Mesodermal cell (in vitro differentiated cells): ENCODE results near the gene PTPN7.

ENCODE experiments used
- H3K27ac ChIP-seq: 2 replicates; pipeline ENCODE4 v1.7.0; 2013; ENCODE audit warnings: mild to moderate bottlenecking, low read depth, low read length, moderate library complexity; ENCODE audit not compliant: severe bottlenecking
- H3K36me3 ChIP-seq: 2 replicates; pipeline ENCODE4 v1.7.1; 2013; ENCODE audit warnings: mild to moderate bottlenecking, low read length, moderate library complexity; ENCODE audit not compliant: control insufficient read depth, insufficient read depth
- H3K4me1 ChIP-seq: one replicate; pipeline ENCODE4 v1.7.1; 2013; ENCODE audit warnings: mild to moderate bottlenecking, low read length; ENCODE audit not compliant: insufficient read depth, control insufficient read depth, poor library complexity, severe bottlenecking
- H3K4me3 ChIP-seq: 2 replicates; pipeline ENCODE4 v1.7.0; 2013; ENCODE audit warnings: low read length, control low read depth, mild to moderate bottlenecking; ENCODE audit not compliant: insufficient read depth, poor library complexity, severe bottlenecking; ENCODE audit errors: extremely low read depth
- H3K9me3 ChIP-seq: 2 replicates; pipeline ENCODE4 v1.7.1; 2013; ENCODE audit warnings: mild to moderate bottlenecking, low read length, moderate library complexity; ENCODE audit not compliant: control insufficient read depth
- WGBS, 2 experiments: methylation state at CpG; one replicate each; pipeline ENCODE4 v1.1.5; 2013; ENCODE audit warnings: missing lambda C conversion rate in 2 of 2; ENCODE audit not compliant: insufficient coverage in 2 of 2; 5-methylcytosine and 5-hydroxymethylcytosine counted together

The PTPN7 gene

DNA sequence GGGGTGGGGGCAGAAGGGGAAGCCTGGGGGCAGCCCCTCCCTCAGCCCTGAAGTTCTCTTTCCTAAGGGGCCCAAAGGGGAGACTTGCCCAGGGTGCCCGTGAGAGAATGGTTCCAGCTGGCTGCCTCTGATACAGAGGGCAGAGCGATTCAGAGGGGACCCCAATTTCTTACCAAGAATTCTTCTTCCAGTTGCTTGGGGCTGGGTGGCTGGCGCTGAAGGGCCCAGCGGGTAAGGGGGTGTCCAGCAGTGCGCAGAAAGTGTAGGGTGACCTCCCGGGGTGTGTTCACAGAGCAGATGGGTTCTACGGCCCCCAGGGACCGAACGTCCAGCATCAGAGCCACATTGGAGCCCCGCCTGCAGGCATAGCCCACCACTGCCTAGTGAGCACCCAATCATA is 2.5 kb downstream of the PTPN7 start:
- peaks cover 34% of the 10 kb centered on the region for H3K4me1 ChIP-seq
- no peak overlapping the region for H3K27ac ChIP-seq
- H3K4me3 ChIP-seq: no peak overlapping the region
- no peaks in the 10 kb centered on the region for H3K9me3 ChIP-seq
- 96 to 99% methylated on average over 9 to 10 of the region's 10 CpGs for WGBS, 2 experiments
- H3K36me3 ChIP-seq: no peaks in the 10 kb centered on the region

DNA sequence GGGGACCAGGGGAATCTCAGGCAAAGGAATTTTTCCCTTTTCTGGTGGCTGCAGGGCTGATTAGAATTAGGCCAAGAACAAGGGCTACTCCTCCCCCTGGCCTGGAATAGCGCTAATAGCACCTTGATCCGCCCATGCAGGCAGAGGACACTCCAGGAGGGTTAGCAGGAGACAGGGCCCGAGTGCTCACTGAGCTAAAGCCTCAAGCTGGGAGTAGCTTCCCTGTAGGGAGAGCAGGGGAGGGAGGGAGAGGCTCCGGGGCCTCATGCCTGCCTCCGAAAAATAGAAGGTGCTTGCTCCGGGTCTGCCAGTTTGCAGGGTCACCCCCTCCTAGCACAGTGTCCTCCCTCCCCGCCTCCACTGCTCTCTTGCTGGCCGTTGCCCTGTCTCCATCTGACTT is 3.8 kb downstream of the PTPN7 start:
- Histone ChIP-seq H3K36me3 (no peaks in the 10 kb centered on the region), H3K27ac (no peak overlapping the region), H3K4me3 (no peak overlapping the region), H3K4me1 (peaks cover 25% of the 10 kb centered on the region), H3K9me3 (no peaks in the 10 kb centered on the region)
- 66 to 71% methylated on average over 2 to 7 of the region's 8 CpGs for WGBS, 2 experiments

DNA sequence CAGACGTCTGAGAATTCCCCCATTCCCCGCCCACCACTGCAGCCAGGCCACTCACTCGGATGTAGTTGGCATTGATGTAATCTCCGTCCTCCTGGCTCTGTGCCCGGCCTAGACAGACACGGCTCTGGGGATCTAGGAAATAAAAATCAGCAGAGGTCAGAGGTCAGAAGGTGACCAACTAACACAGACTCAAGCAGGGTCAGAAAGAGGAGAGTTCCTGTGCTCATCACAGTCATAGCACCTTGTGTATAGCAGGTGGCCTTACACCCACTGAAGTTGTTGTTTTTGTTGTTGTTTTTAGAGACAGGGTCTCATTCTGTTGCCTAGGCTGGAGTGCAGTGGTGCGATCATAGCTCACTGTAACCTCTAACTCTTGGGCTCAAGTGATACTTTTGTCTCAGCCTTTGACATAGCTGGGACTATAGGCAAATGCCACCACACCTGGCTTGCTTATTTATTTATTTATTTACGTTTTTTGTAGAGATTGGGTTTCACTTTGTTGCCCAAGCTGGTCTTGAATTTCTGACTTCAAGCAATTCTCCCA is 4.9 kb downstream of the PTPN7 start:
- Histone ChIP-seq H3K4me1 (peaks cover 16% of the 10 kb centered on the region), H3K9me3 (no peaks in the 10 kb centered on the region), H3K4me3 (no peak overlapping the region), H3K36me3 (no peaks in the 10 kb centered on the region), H3K27ac (no peak overlapping the region)
- WGBS, 2 experiments: 89 to 97% methylated on average over 5 to 7 of the region's 8 CpGs

DNA sequence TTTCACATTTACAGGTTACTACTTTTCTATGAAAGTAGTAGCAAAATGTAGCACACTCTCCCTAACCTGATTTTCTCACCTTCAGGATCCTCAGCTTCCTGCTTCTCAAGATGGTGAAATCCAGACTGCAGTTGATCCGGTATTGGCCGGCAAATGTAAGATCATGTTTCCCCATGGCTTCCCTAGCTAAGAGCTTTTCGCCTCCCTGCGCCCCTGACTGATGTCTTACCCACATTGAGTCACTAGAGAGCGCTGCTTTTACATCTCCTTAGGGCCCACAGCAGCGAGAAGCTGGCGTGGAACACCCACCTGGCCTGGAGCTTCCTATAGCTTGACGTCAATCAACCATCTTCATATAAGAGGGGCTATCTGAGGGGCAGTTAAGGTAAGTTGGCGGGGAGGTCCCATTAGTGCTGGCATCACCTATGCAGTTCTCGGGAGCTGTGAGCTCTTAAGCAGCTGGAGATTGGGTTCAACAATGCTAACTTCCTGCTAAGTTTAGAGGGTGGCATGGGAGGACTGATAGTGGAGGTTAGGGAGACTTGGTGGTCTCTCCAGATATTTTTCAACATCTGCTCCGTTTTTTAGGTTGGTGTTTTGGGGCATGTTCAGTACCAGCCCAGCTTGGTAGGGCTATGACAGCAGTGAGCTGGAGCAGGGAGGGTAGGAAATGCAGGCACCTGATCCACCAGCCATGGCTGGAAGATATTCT is 5.5 kb downstream of the PTPN7 start:
- H3K9me3 ChIP-seq: no peaks in the 10 kb centered on the region
- H3K36me3 ChIP-seq: no peaks in the 10 kb centered on the region
- H3K27ac ChIP-seq: no peak overlapping the region
- WGBS, 2 experiments: 34 to 38% methylated on average over 7 to 9 of the region's 11 CpGs
- no peak overlapping the region for H3K4me3 ChIP-seq
- peaks cover 14% of the 10 kb centered on the region for H3K4me1 ChIP-seq

DNA sequence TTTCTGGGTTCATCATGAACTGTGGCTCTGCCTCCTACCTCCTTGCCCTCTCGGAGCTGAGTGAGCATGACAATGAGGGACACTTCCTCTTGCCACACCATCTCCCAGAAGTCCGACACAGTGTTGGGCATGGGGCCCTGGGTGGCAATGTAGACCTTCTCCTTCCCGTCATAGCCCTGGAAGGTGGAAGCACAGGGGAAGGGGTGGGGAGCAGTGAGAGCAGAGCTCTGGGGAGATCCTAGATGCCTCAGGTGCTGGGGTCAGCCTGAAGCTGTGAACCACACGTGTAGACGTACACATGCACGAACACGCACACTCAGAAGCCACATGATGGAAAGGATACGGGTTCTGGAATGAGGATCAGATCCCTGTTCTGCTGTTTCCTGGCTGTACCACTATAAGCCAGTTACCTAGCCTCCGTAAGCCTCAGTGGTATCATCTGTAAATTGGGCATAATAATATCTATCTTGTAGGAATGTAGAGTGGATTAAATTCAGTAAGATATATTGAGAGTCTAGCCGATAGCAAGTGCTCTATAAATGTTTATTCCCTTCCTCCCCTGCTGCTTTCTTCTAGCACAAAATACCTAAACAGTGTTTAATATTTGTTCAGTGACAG is 6.1 kb downstream of the PTPN7 start:
- Histone ChIP-seq H3K9me3 (no peaks in the 10 kb centered on the region), H3K4me3 (no peak overlapping the region), H3K36me3 (no peaks in the 10 kb centered on the region), H3K27ac (no peak overlapping the region), H3K4me1 (peaks cover 7% of the 10 kb centered on the region)
- WGBS, 2 experiments: 94 to 100% methylated on average over 6 to 7 of the region's 10 CpGs

DNA sequence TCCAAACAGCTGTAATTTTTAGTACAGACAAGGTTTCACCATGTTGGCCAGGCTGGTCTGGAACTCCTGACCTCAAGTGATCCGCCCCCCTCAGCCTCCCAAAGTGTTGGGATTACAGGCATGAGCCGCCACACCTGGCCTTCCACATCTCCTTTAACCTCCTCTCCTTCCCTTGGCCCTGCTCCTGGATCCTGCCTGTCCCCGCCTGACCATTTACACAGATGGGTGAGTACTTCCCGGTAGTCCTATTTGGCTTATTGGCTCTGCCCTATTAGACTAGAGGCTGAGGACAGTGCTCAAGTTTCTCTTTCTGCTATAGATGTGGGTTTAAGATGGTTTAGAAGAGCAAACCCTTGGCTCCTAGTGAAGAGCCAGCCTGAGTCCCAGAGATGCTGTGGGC is 7.1 kb downstream of the PTPN7 start:
- H3K36me3 ChIP-seq: no peaks in the 10 kb centered on the region
- 88 to 94% methylated on average over 4 of the region's 4 CpGs for WGBS, 2 experiments
- H3K9me3 ChIP-seq: no peaks in the 10 kb centered on the region
- H3K4me3 ChIP-seq: no peak overlapping the region
- peaks cover 6% of the 10 kb centered on the region for H3K4me1 ChIP-seq
- no peak overlapping the region for H3K27ac ChIP-seq

DNA sequence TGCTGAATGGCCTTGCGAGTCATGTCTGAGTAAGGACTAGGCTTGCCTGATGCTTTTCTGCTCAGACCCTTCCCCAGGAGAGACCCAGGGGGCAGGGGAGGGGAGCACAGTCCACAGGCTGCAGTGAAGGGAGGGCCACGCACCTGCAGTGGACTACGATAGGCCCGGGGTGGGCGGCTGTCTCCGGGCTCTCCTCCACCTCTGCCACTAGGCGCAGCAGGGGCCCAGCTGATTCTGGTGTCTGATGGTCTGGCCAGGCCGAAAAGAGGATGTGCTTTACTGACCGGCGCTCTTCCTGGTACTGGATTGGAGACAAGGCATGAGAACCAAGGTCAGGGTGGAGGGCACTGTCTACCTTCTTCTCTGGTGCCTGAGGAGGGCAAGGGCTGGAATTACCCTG is 8.0 kb downstream of the PTPN7 start:
- H3K4me3 ChIP-seq: no peak overlapping the region
- no peaks in the 10 kb centered on the region for H3K9me3 ChIP-seq
- H3K27ac ChIP-seq: no peak overlapping the region
- H3K4me1 ChIP-seq: peaks cover 6% of the 10 kb centered on the region
- 92 to 93% methylated on average over 9 to 10 of the region's 10 CpGs for WGBS, 2 experiments
- no peaks in the 10 kb centered on the region for H3K36me3 ChIP-seq

DNA sequence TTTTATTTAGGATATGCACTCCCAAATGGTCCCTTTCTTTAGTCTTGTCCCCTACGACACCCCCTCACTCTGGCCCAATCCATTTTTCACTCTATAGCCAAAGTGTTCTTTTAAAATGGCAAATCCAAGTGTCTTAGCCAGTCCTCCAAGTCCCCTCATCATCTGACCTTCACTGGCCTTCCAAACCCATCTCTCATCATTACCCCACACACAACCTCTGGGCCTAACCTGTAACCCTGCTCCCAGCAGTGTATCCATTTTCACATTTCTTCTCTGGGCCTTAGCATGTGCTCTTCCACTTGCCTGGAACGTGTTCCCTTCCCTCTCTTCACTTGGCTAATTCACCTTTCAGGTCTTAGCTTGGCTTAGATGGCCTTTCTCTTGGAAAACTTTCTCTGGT is 9.4 kb downstream of the PTPN7 start:
- Histone ChIP-seq H3K36me3 (no peaks in the 10 kb centered on the region), H3K4me1 (peaks cover 3% of the 10 kb centered on the region), H3K27ac (no peak overlapping the region), H3K9me3 (no peaks in the 10 kb centered on the region), H3K4me3 (no peak overlapping the region)
- WGBS, 2 experiments: 80 to 86% methylated on average over 1 to 2 of the region's 2 CpGs

DNA sequence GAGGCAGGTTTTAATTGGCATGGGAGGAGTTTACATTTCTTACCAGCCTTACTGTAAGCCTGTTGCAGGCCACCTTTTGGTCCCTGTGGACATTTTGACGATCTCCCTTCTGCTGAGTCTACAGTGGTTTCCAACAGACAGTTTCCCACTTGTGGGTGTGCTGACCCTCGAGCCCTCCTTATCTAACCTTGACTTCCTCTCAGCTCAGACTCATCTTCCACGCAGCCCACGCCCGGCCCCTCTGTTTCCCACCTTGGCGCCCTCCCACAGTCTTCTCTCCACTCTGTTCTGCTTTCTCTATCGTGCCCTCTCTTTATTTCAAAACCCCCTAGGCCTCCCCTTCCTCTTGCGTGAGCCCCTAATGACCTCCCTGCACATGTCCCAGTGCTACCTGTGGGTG is 9.8 kb downstream of the PTPN7 start:
- Histone ChIP-seq H3K4me3 (no peak overlapping the region), H3K9me3 (no peaks in the 10 kb centered on the region), H3K27ac (no peak overlapping the region), H3K36me3 (no peaks in the 10 kb centered on the region), H3K4me1 (peaks cover 3% of the 10 kb centered on the region)
- WGBS, 2 experiments: 84 to 97% methylated on average over 7 to 8 of the region's 8 CpGs

DNA sequence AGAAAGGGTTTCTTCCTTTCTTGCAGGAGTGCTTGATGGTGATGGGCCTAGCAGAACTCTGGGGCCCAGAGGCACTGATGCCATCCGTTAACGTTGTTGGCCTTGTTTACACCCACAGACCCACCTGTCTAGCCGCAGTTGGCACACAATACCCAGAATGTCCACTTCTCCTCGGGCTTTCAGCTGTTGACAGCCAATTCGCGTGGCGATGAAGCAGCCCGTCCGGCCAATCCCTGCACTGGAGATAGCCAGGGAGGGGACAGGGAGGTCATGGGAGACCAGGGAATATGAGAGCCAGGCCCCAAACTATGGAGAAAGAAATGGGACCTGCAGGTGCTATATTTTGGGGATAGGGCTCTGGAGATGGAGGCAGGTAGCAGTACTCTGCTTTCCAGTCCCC is 10.2 kb downstream of the PTPN7 start:
- Histone ChIP-seq H3K4me1 (peaks cover 6% of the 10 kb centered on the region), H3K36me3 (no peaks in the 10 kb centered on the region), H3K9me3 (no peaks in the 10 kb centered on the region), H3K27ac (no peak overlapping the region), H3K4me3 (no peak overlapping the region)
- 97% methylated on average over 6 to 9 of the region's 9 CpGs for WGBS, 2 experiments

DNA sequence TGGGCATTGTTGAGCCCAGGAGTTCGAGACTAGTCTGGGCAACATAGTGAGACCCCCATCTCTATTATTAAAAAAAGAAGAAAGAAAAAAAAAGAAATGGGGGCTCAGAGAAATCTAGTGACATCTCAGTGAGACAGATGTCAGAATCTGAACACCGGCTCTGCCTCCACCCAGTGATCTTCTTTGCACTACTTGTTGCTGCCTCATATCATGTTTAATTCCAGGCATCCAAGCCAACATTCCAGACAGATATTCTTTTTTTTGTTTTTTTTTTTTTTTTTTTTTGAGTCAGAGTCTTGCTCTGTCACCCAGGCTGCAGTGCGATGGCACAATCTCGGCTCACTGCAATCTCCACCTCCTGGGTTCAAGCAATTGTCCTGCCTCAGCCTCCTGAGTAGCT is 10.8 kb downstream of the PTPN7 start:
- 86 to 100% methylated on average over 2 to 3 of the region's 4 CpGs for WGBS, 2 experiments
- Histone ChIP-seq H3K36me3 (no peaks in the 10 kb centered on the region), H3K27ac (no peak overlapping the region), H3K9me3 (no peaks in the 10 kb centered on the region), H3K4me1 (peaks cover 10% of the 10 kb centered on the region), H3K4me3 (no peak overlapping the region)
